HG02571 (cell line): ENCODE data around the gene S100A3.

Experiments
- ATAC-seq: cut with Tn5 transposase; IDR thresholded peaks from one replicate; pipeline ENCODE4 v1.9.1; 2021; ENCODE audit warnings: mild to moderate bottlenecking, moderate library complexity; ENCODE audit not compliant: unreplicated experiment

The S100A3 gene

DNA sequence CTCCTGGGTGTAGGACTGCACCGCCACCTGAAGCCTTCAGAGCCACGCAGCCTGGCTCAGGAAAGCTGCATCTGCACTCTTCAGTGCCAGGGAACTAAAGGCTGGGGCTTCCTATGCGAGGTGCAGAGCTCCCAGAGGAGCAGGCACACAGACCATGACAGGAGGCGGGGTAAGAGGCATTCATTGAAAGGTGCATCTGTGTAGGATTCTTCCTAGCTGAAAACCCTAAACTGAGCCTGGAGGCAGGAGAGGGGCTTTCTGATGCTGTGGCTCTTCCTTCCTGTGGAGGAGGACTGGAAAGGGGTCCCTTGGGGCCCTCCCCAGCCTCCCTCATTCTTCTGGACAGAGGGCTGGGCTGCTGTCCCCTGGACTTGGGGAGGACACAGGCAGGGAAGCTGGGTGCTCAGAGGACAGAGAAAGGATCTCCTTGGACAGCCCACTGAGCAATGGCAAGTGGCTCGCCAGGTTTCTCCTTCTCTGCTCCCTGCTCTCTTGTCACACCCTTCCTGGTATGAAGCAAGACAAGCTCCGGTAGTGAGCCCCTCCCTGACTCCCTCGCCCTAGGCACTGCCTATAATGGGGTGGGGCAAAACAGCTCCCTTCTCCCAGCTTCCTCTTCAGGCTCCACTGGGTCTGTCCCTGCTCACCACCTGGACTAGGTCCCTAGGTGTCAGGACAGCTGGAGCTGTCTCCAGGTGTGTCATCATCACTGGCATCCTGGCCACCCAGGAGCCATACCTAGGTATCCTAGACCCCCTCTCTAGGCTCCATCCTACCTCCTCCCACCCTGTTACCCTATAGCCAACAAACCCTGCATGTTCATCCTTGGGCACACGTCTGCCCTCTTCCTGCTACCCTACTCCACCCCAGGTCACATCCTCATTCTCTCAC, 33.3 kb downstream of the S100A3 start:
- ATAC-seq = no peak

DNA sequence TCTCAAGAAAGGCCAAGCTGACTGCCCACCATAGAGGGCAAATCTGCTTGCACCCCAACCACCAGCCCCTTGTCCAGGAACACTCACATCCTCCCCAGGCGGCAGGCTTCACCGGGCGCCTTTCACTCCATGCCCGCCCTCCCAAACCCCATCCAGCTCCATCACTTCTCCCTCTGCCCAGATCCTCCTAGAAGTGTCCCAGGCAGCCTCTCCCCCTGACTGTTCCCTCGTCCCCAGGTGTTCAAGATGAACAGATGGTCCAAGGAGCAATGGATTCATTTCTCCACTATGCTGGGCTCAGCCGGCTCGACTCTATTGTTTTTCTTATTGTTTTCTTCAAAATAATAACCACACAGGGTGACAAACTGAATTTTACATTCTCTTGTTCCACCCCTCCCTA, 35.4 kb downstream of the S100A3 start:
- no peak for ATAC-seq

DNA sequence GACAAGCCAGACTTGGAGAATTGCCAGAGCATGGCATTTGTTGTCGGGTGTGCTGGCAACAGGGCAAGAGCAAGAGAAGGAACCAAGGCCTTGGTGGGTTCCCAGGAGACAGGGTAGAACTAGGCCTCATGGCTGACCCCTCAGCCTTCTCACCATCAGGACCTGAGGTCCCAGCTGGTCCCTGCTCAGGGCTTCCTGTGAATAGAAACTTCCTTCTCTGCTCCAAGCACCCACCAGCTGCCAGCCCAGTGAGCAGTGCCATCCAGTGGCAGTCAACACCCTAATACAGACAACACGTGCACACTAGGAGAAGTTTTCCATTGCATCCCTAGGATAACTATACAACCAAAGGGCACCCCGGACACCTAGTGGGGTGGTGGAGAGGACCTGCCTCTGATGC, 36.0 kb downstream of the S100A3 start:
- no peak for ATAC-seq

DNA sequence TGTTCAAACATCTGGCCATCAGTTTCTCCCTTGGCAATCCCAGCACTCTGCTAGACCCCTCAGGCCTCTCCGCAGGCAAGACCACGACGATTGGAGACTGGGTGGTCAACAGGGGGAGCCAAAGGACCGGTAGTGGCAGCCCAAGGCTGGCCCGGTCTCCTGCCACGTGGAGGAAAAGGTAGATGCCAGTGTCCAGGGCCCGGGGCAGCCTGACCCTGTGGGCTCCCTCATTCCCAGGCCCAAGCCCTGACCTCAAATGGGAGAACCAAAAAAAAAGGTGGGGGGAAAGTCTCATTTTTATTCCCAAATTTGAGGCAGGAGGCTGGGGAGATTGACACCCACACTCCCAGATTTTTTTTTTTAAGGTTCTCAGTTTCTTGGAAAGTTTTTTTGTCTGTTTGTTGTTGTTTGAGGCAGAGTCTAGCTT, 38.1 kb downstream of the S100A3 start:
- ATAC-seq = no peak

DNA sequence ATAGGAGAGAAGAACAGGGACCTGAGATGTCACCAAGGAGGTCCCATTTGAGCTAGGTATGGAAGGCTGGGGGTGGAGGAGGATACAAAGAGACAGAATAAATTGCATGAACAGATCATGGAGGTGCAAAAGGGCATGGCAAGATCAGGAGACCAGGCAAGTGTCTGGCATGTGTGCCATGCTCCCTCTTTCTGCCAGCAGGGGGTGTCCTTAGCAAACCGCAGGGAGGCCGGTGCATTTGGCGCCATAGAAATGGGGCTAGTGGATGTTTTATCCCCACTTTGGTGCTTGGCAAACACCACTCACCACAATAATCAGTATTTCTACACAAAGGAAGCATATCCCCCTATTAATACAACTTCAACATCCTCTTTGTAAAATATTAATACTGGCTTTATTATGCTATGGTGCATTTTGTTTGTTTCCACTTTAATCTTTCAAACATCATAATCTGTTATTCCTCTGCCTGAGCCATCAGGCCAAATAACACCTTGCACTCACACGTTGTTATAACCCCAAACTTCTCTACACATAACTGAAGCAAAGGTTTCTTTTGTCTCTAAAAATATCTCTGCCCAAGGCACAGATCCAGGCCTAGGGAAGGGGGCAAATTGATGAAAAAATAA, 39.2 kb downstream of the S100A3 start:
- no peak for ATAC-seq

DNA sequence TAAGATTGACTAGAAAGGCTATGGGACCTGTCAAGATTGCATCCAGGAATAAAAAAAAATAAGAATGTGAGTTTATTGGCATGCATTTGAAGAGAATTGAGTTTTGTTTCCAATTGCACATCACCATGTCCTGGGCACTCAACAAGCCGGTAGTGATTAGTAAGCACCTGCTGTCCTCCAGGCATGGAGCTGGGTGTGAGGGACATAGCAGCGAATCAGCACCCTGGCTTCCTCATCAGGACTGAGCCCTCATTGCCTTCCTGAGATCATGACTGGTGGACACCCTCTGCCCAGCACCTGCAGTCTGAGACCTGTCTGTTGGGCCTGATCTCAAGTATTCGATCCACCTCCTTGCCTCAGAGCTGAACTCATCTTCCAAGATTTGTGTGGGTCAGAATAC, 40.0 kb downstream of the S100A3 start:
- ATAC-seq = no peak

DNA sequence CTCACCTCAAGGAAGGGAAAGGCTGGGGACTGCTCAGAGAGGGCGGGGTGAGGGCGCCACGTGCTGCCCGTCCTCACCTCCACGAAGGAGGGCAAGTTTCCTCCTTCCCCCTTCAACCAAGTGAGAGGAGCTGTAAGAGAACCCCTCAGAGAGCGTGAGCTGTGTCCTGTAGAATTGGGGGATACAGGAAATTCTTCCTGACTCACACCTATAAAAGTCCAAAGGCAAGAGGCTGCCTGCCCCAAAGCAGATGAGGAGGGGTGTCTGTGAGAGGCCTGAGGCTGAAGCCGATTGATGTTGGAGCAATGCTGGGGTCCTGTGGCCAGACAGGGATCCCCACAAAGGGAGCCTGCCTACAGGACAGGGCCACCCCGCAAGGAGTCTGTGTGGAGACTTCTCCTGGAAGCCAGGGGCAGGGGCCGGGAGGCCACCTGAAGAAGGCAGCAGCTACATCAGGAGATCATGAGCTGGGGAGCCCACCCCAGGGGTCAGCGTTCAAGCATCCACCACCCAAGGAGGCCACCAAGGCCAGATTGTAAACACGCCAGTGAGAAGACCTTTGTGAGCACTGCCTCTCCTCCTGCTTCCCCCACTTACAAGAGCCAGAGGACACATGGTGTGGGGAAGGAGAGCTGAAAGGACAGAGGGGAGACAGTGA, 41.0 kb downstream of the S100A3 start:
- no peak for ATAC-seq

DNA sequence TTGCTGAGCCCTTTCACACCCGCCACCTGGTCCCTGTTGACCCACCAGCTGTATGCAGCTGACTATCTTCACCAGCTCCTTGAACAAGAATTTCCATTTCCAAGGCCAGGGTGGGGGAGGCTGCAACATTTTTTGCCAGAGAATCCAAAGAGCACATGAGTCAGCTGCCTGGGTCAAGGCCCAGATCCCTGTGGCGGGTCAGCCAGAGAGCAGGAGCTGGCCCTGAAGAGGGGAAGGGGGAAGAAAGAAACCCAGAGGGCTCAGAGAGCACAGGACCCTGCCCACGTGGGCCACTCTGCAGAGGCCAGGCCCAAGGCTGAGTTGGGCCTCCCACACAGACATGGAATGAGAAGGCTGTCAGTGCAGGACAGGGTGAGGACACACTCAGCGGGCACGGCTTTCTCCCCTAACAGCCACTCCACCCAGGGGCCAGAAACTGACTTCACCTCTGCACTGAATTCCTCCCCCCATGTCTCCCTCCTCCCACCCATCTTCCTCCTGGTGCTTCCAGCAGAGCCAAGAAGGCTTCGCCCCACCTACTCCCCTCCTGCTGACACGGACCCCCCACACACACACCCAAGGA, 42.1 kb downstream of the S100A3 start:
- ATAC-seq = no peak

DNA sequence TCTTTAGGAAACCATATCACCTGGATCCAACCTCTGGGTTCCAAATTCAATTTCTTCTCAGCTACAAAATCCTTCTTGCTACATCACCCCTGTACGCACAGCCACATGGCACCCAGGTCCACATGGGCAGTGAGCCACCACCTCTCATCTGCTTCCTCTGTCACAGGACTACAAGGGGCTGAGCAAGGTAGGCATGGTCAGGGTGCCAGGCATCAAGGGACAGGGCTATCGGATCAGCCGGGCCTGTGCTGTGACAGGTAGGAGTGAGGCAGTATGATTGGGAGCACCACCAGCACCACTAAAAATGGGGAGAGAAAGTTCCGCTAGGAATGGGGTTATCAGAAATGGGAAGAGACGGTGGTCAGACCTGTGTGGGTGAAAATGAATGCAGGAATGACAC, 42.7 kb downstream of the S100A3 start:
- no peak for ATAC-seq

DNA sequence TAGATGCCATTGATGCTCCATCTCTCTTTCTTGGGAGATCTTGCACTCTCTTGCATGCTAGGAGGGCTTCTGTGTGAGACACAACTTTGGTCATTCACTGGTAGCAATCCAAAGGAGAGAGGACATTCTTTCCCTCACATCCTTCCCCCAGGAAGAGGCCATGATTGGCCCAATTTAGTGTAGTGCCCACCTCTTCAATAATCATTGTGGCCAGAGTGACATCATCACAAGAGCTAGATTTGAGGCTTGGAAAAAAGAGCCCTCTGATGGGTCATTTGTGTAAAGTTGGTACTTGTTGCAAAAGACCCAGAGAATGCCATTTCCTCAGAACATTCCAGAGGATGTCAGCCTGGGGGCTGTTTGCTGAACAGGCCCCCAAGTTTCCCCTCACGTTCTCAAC, 43.5 kb downstream of the S100A3 start:
- no peak for ATAC-seq

DNA sequence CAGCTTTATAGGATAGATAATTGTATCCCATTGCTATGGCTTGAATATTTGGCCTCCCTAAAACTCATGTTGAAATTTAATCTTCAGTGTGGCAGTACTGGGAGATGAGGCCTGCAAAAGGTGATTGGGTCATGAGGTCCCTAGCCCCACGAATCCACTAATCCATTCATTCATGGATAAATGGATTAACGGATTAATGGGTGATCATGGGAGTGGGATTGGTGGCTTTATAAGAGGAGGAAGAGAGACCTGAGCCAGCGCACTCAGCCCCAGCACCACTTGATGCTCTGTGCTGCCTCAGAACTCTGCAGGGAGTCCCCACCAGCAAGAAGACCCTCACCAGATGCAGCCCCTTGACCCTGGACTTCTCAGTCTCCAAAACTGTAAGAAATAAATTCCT, 45.3 kb downstream of the S100A3 start:
- no peak for ATAC-seq

DNA sequence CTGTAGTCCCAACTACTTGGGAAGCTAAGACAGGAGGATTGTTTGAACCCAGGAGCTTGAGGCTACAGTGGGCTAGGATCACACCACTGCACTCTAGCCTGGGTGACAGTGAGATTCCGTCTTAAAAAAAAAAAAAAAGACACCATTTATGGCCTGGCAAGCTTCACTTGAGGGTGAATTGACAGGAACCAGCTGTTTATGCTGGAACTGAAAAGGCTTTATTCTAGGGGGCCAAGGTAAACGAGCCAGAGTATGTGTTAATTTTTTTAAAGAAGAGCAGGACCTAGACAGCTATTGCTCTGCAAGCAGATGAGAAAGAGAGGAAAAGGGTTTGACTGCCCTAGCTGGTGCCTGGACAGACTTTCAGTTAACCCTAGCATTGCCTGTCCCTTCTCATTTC, 50.3 kb downstream of the S100A3 start:
- ATAC-seq = no peak
